HG03521 (cell line): ENCODE results near the gene ALDOA.
A peak's percentile ranks its signal among the peaks of the same experiment; 100 is the strongest.

Source experiments
- ATAC-seq: cut with Tn5 transposase; IDR thresholded peaks from one replicate; pipeline ENCODE4 v1.9.1; 2021; ENCODE audit warnings: mild to moderate bottlenecking, moderate library complexity; ENCODE audit not compliant: unreplicated experiment

The ALDOA gene

DNA sequence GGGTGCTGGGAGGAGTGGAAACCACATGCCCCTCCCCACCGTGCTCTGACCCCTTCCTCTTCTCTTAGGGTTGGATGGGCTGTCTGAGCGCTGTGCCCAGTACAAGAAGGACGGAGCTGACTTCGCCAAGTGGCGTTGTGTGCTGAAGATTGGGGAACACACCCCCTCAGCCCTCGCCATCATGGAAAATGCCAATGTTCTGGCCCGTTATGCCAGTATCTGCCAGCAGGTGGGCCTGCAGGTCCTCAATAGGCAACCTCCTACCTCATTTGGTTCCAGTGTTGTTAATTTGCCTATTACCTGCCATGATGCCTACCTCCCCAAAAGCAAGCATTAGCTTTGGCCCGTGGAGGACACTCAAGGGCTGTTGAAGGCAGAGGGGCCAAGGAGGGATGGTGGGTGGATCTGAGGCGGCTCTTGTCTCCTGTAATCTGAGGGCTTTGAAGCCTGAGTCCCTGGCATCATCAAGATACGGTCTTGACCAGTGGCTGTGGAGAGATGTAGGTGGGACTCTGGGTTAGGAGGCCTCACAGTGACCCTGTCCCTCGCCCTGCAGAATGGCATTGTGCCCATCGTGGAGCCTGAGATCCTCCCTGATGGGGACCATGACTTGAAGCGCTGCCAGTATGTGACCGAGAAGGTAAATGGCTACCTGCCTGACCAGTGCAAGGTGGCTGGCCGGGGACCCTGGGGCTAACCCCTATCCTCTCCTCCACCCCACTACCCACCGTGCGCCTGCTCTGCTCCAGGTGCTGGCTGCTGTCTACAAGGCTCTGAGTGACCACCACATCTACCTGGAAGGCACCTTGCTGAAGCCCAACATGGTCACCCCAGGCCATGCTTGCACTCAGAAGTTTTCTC, 3.4 kb downstream of the ALDOA start:
- ATAC-seq, result no peak

DNA sequence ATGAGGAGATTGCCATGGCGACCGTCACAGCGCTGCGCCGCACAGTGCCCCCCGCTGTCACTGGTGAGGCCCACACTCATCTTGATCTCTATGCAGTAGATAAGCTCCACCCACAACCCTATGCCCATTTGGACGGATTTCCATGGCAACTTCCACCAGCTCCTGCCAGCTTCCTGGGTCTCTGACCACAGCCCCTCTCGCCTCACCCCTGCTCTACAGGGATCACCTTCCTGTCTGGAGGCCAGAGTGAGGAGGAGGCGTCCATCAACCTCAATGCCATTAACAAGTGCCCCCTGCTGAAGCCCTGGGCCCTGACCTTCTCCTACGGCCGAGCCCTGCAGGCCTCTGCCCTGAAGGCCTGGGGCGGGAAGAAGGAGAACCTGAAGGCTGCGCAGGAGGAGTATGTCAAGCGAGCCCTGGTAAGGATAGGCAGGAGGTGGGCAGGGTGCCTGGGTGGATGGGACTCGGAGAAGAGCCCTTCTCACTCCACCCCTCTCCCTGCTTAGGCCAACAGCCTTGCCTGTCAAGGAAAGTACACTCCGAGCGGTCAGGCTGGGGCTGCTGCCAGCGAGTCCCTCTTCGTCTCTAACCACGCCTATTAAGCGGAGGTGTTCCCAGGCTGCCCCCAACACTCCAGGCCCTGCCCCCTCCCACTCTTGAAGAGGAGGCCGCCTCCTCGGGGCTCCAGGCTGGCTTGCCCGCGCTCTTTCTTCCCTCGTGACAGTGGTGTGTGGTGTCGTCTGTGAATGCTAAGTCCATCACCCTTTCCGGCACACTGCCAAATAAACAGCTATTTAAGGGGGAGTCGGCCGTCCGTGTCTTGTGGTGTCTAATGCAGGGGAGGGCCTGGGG, 4.3 kb downstream of the ALDOA start:
- ATAC-seq, result no peak

DNA sequence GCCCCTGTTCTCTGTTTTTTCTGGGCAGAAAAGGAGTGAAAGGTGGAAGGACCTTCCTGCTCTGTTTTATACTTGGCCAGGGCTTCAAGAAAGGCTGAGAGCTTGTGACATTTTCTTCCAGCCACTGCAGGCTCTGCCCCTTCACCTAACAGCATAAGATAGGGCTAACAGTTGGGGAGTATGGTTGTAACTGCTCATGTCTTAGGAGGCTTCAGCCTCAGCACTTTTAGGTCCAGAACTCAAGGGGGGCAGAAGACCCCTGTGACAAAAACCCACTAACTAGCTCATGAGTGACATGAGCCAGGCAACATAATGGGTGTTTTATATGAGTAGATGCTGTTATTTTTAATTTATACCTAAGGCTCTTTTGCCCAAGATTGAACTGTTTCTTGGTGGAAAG, 4.9 kb downstream of the ALDOA start:
- no peak for ATAC-seq

DNA sequence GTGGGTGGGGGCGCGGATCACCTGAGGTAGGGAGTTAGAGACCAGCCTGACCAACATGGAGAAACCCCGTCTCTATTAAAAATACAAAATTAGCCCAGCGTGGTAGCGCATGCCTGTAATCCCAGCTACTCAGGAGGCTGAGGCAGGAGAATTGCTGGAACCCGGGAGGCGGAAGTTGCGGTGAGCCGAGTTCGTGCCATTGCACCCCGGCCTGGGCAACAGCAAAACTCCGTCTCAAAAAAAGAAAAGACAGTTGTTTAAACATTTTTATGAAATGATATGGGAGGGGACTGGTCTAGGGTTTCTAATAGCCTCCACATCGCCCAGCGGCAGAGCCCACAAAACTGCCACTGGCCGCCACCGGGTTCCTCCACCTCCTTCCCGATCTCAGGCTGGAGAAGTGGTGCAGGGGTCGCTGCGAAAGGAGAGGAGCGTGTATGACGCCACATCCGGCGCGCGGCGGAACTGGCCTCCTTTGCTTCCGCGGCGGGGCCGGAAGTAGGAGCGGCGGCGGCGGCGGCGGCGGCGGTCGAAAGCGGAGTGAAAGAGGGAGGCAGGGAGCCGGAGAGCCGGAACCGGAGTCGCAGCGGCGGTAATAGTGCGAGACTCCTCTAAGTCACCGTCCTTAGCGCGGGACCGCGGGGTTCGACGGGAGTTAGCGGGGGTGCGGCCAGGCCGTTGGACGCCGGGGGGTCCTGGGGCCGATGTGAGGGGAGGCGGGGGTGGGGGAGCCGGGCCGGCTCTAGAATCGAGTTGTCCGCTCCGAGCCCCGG, 10.1 kb downstream of the ALDOA start, which contains the start of gene PPP4C:
PPP4C (plus strand) TSS at position 492 of the 773 bp plus-strand sequence. CDS start 384 bp downstream, outside the sequence.
- peak; percentile 77 for ATAC-seq

DNA sequence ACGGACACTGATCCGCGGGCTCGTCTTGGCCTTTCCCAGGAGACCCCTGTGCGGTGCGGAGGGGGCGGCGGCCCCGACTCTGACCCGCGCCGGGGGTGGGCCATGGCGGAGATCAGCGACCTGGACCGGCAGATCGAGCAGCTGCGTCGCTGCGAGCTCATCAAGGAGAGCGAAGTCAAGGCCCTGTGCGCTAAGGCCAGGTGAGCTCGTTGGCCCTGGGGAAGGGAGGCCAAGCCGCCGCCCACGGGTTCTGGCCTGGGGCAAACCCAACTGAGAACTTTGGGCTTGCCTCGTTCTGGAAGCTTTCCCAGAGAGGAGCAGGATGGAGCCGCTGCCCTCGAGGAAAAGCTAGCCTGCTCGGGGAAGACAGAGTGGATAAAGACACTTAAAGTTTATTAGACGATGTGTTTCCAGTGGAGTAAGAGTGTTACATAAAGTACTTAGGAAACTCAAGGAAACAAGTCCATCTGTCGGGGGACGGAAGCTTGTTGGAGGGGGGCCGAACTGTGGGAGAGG, 10.8 kb downstream of the ALDOA start:
- peak; percentile 25 for ATAC-seq

DNA sequence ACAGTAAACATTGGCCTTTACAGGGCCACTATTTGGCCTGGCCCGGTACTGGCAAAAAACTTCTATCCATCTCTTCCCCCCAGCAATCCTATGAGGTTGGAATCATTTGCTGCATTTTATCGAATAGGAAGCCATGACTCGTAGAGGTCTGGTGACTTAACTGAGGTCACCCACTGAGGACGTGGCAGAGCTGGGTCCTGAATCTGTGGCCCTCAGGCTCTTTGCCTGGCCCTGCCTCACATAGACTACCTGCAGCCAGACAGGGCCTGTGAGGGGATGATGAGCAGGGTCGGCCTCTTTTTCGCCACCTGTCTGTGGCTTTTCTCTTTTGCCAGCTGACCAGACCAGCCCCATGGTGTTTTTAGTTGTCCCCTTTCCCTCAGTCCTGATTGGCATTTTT, 12.1 kb downstream of the ALDOA start:
- ATAC-seq, result no peak

DNA sequence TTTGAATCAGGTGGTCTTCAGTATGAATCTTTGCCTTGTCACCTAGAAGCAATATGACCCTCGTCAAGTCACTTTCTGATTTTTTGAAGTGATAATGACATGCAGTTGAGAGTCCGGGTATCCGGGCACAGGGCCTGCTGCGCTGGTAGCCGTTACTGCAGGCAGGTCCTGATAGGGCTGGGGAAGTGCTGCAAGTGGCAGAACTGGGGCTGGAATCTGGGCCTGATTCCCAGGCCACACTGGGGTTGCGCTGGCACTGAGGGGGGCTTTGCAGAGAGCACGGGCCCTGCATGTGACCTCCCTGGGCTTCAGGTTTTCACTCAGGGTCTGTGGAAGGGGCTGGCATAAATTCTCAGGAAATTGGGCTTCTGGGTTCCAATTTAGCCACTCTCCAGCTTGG, 13.2 kb downstream of the ALDOA start:
- ATAC-seq, result no peak

DNA sequence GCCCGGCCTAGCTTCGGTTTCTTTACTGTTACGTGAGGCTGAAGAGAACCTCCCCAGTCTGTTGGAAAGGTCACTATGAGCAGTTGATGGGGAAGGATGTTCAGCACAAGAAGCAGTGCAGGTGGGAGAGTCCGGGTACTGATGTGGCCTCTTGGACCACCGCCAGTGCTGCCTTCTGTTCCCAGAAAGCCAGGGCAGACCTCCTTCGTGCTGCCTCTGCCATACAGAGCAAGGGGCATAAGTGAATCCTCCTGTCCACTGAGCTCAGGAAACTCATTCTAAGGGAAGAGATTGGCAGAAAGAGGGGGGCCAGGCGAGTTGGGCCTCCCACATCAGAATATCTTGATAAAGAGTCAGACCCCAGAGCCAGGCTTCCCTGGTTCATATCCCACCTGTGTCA, 13.9 kb downstream of the ALDOA start:
- no peak for ATAC-seq

DNA sequence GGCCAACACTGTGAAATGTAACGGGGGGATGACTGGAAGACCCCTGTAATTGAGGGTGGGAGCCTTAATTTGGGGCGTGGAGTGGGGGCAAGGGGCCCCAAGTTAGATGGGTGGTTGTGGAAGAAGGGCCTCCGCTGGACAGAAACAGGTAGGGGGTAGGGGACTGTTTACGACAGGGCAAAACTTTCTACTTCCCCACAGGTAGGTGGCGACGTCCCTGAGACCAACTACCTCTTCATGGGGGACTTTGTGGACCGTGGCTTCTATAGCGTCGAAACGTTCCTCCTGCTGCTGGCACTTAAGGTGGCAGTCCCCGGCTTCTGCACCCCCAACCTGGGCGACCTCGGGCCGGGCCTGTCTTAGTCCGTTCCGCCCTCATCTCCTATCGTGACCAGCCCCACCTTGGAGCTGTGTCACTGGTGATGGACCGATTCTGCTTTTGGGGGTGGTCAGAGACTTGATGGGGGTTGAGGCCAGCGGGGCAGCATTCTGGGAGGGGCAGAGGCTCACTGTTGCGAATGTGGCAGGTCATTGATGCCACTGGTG, 17.1 kb downstream of the ALDOA start:
- no peak for ATAC-seq

DNA sequence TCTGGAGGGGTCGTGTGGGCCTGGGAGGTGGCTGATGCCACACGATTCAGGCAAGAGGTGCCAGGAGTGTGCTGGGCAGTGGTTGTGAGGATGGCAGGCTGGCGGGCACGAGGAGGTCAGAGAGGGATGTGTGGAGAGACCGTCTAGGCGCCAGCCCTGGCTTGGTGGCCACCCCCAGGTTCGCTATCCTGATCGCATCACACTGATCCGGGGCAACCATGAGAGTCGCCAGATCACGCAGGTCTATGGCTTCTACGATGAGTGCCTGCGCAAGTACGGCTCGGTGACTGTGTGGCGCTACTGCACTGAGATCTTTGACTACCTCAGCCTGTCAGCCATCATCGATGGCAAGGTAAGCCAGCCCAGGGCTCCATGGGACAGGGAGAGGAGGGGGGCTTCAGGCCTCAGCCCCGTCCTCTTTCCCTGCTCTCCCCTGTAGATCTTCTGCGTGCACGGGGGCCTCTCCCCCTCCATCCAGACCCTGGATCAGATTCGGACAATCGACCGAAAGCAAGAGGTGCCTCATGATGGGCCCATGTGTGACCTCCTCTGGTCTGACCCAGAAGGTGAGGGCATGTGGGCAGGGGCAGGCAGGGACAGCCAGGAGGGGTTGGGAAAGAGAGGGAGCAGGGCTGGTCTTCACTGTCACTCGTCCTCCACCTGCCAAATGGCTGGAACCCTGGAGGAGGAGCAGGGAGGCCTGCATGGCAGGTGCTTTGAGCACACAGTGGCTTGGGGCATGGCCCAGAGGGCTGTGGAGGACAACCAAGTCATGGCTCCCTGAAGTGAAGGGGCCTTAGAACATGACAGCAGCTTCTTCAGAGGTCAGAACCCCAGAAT, 17.9 kb downstream of the ALDOA start:
- no peak for ATAC-seq

DNA sequence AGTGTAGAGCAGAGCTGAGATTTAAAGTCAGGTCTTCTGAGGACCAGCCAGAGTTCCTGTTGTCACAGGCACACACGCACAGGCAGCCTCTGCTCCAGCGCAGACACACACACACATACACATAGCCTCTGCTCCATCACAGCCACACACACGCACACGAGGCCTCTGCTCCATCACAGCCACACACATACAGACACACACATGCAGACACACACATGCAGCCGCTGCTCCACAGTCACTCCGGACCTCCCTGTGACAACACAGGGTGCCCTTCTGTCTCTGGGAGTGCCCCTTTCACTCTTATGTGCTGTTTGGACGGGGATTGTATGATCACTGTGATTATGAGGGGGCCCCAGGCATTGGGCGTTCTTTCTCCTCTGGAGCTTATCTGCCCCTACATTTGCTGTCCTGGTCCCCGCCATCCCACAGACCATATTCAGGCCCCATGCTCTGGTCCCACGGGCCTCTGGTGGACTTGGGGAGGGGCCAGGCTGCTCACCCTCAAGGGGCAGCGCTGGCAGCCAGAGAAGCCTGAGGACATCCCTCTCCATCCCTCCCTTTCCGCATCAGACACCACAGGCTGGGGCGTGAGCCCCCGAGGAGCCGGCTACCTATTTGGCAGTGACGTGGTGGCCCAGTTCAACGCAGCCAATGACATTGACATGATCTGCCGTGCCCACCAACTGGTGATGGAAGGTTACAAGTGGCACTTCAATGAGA, 18.7 kb downstream of the ALDOA start:
- ATAC-seq, result no peak

DNA sequence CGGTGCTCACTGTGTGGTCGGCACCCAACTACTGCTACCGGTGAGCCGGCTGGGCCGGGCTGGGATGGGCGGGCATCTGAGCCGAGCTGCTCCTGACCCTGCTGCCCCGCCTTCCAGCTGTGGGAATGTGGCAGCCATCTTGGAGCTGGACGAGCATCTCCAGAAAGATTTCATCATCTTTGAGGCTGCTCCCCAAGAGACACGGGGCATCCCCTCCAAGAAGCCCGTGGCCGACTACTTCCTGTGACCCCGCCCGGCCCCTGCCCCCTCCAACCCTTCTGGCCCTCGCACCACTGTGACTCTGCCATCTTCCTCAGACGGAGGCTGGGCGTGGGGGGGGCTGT, 19.2 kb downstream of the ALDOA start:
- no peak for ATAC-seq

DNA sequence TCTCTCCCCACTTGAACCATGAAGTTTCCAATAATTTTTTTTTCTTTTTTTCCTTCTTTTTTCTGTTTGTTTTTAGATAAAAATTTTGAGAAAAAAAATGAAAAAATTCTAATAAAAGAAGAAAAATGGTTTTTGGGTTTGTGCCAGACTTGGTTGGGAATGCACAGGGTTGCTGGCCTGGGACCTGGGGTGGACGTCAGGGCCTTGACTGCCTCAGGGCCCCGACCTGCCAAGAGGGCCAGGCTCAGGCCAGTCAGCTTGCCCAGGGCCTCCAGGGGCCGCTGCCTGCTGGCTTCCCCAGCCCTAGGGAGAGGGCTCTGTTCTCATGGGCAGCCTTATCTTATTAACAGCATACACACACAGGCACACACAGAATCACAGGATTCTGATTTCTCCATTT, 19.7 kb downstream of the ALDOA start:
- no peak for ATAC-seq

DNA sequence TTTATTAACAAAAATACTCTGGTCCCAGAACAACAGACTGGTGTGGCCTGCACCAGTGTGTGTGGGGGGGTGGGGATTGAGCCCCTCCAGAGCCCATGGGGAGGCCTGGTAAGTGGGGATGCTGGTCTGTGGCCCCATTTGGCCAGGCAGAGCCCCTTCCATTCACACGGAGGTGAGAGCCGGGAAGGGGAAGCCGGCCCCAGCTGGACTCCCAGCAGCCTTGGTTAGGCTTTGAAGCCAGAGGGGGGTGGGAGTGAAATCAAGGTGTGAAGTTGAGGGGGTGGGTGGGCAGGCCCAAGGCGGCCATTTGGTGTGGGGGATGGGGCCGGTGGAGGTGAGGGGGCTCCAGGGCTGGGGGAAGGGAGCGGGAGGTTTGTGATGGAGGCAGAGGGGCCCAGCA, 20.3 kb downstream of the ALDOA start:
- no peak for ATAC-seq

DNA sequence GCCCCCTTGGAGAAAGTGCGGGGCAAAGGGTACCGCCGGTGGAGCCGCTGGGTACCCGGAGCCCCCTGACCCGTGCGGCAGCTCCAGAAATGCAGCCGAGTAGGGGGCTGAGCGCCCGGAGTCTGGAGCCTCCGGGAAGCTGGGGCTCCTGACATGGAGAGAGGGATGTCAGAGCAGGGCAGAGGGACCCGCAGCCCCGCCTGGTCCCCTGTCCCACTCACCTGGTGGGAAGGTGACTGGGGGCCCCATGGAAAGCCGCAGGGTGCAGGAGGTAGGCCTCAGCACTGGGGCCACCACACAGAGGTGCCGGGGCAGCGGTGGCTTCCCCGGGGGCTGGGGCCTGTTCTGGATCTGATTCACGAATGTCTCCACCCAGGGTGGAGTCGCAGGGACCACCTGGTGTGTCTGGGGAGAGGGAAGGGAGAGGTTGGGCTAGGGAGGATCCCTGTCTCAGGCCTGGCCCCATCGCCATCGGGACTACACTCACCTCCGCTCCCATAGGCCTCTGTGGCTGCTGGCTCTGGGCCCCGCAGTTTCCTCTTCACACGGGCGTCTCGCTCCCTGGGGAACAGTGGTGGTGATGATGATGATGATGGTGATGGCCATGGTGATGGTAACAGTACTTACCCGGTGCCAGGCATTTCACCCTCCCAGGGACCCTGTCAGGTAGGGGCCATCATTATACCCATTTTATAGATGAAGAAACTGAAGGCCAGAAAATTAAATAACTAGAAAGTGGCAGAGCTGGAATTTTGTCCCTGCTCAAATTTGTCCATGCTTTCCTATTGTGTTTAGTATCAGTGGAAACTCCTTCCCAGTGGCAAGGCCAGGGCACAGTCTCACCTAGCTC, 21.0 kb downstream of the ALDOA start:
- no peak for ATAC-seq

DNA sequence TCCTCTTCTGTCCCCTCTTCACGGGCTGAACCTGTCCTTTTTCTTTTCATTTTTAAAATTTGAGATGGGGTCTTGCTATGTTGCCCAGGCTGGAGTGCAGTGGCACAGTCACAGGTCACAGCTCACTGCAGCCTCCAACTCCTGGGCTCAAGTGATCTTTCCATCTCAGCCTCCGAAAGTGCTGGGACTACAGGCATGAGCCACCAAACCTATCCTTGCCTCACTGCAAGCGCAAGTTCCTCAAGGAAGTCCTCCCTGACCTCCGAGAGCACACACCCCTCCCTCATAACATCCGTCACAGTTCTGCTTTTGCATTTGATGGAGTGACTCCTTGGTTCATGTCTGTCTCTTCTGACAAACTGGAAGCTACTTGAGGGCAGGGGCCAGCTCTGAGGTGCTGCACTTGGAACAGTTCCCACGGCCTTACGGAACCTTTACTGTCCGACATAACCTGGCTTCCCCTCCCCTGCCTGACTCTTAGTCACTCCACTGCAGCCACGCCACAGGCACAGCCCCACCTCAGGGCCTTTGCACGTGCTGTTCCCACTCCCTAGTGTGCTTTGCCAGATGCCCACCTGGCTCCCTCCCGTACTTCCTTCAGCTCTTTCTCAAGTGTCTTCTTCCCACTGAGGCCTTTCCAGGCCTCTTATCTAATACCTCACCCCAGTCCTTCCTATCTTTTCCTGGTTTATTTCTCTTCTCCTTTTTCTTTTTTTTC, 21.8 kb downstream of the ALDOA start:
- no peak for ATAC-seq

DNA sequence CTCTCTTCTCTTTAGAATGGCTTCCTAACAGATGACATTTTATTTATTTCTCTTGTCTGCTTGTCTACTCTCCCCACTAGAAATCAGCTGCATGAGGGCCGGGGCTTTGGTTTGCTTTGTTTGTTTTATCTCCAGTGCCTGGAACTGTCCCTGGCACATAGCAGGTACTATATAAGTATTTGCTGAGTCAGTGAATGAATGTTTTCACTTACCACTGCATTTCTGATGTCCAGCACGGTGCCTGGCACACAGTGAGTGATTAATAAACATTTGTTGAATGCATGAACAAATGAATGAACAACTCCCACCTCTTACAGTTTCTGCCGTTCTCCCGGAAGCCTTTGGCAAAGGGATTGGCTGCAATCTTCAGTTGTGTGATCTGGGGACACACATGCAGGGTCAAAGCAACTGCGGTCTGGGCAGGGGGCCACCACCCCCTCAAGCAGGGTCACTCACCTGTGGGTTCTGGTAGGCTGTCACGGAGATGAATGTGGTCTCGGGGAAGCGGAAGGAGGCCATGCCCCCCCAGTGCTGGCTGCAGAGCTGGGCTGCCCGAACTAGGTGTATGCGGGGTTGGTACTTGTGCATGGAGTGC, 22.8 kb downstream of the ALDOA start:
- ATAC-seq, result no peak
